Ovary (tissue), 3 donors: Measurements from ENCODE around the gene BLOC1S4.

Source experiments
- EP300 ChIP-seq: sonication (generic); formaldehyde crosslinking; IDR thresholded peaks from one replicate; pipeline ENCODE4 v1.6.1; 2017; ENCODE audit warnings: antibody characterized with exemption
- POLR2A ChIP-seq: fragments of 450-650 bp; IDR thresholded peaks from one replicate; pipeline ENCODE4 v1.6.1; 2017; ENCODE audit warnings: antibody characterized with exemption, mild to moderate bottlenecking, moderate library complexity
- TF ChIP-seq, protein P1 (sequence below), 3 donors: fragments of 450-650 bp in 2 of 3; fragments of 200-600 bp in 1 of 3; IDR thresholded peaks; one replicate each; pipeline versions ENCODE4 v1.5.1 to v1.8.0; 2016 to 2022; ENCODE audit warnings: antibody characterized with exemption in 3 of 3, mild to moderate bottlenecking in 1 of 3
- donor health status: DM: no; HTN: no; CAD: no.

- TF ChIP-seq, protein P1, sequence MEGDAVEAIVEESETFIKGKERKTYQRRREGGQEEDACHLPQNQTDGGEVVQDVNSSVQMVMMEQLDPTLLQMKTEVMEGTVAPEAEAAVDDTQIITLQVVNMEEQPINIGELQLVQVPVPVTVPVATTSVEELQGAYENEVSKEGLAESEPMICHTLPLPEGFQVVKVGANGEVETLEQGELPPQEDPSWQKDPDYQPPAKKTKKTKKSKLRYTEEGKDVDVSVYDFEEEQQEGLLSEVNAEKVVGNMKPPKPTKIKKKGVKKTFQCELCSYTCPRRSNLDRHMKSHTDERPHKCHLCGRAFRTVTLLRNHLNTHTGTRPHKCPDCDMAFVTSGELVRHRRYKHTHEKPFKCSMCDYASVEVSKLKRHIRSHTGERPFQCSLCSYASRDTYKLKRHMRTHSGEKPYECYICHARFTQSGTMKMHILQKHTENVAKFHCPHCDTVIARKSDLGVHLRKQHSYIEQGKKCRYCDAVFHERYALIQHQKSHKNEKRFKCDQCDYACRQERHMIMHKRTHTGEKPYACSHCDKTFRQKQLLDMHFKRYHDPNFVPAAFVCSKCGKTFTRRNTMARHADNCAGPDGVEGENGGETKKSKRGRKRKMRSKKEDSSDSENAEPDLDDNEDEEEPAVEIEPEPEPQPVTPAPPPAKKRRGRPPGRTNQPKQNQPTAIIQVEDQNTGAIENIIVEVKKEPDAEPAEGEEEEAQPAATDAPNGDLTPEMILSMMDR (IDR thresholded peaks at IDR 0.05) = no peak
- no peak for TF ChIP-seq POLR2A
- TF ChIP-seq EP300 = no peak
Measured at GRCh38 chr4:6715704-6716017, 313 bp upstream of the BLOC1S4 start.
